Activated naive CD8-positive, alpha-beta T cell treated with anti-CD3 and anti-CD28 coated beads for 36 hours (primary cell): Measurements from ENCODE around the gene DPEP1. TPM values are rescaled to one million over a fixed set of nuclear protein-coding genes. Genes with fewer than 3 reads are reported as not detected.
A peak's percentile ranks its signal among the peaks of the same experiment; 100 is the strongest.

Experiments used
- DNase-seq: peaks from one replicate; pipeline ENCODE4 v3.0.0; 2021
- H3K27ac Mint-ChIP-seq: one replicate; pipeline ENCODE4 v1.8.0; 2022; ENCODE audit warnings: mild to moderate bottlenecking, moderate library complexity, mixed read lengths
- H3K27me3 Mint-ChIP-seq: one replicate; pipeline ENCODE4 v1.8.0; 2022; ENCODE audit warnings: mild to moderate bottlenecking, mixed read lengths
- H3K36me3 Mint-ChIP-seq: one replicate; pipeline ENCODE4 v1.8.0; 2021; ENCODE audit warnings: mild to moderate bottlenecking, mixed read lengths
- H3K4me1 Mint-ChIP-seq: one replicate; pipeline ENCODE4 v1.8.0; 2021; ENCODE audit warnings: mixed read lengths
- H3K4me3 Mint-ChIP-seq: one replicate; pipeline ENCODE4 v1.8.0; 2022; ENCODE audit warnings: mild to moderate bottlenecking, moderate library complexity, mixed read lengths
- H3K9me3 Mint-ChIP-seq: one replicate; pipeline ENCODE4 v1.8.0; 2022; ENCODE audit warnings: mixed read lengths
- total RNA-seq, 2 experiments: library from RNA; stranded (reverse); gene quantifications; one replicate each; pipeline ENCODE4 v1.2.3, GENCODE V29; 2021

DPEP1 gene
- total RNA-seq, 2 experiments from 2014 or later: 0.16 TPM; not detected in 1

GRCh38 chr16:89638455-89638854, 25.0 kb downstream of the DPEP1 start:
- no peaks in the 10 kb centered on the region for H3K36me3 Mint-ChIP-seq
- H3K27ac Mint-ChIP-seq: no peak overlapping the region
- H3K27me3 Mint-ChIP-seq: peaks cover 9% of the 10 kb centered on the region
- no peaks in the 10 kb centered on the region for H3K9me3 Mint-ChIP-seq
- no peak overlapping the region for H3K4me3 Mint-ChIP-seq
- H3K4me1 Mint-ChIP-seq: peaks cover 6% of the 10 kb centered on the region
- DNase-seq: no peak

GRCh38 chr16:89639385-89639784, 25.9 kb downstream of the DPEP1 start:
- Mint-ChIP-seq H3K4me1 (peaks cover 6% of the 10 kb centered on the region), H3K9me3 (no peaks in the 10 kb centered on the region), H3K36me3 (no peaks in the 10 kb centered on the region), H3K27ac (no peak overlapping the region), H3K4me3 (no peak overlapping the region), H3K27me3 (peaks cover 9% of the 10 kb centered on the region)
- DNase-seq: no peak

DNA sequence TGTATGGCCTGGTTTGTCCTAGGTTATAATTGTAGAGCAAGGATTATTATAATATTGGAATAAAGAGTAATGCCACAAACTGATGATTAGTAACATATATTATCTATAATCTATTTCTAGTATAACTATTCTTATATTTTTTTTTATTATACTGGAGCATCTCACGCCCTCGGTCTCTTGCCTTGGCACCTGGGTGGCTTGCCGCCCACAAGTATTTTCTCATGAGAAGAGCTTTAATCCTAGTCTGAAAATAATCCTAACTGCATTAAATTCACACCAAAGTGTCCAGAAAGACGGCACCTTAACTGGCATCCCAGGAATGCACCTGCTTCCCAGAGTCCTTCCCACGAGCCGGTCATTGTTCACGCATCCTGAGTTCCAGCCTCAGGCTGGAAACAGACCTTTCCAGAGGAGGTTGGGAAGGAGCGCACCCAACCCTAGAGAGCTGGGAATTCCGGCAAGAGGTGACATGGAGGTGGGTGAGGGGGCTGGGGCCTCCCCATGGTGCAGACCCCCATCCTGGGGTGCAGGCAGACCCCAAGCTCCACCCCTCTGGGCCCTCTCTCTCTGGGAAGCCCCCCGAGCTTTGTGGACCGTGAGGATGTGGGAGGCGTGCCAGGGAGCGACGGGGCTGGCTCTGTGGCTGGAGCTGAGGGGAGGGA, 28.1 kb downstream of the DPEP1 start:
- Mint-ChIP-seq H3K4me1 (peaks cover 6% of the 10 kb centered on the region), H3K9me3 (no peaks in the 10 kb centered on the region), H3K27me3 (peaks cover 5% of the 10 kb centered on the region), H3K36me3 (peaks cover 1% of the 10 kb centered on the region), H3K27ac (no peak overlapping the region), H3K4me3 (no peak overlapping the region)
- no peak for DNase-seq

DNA sequence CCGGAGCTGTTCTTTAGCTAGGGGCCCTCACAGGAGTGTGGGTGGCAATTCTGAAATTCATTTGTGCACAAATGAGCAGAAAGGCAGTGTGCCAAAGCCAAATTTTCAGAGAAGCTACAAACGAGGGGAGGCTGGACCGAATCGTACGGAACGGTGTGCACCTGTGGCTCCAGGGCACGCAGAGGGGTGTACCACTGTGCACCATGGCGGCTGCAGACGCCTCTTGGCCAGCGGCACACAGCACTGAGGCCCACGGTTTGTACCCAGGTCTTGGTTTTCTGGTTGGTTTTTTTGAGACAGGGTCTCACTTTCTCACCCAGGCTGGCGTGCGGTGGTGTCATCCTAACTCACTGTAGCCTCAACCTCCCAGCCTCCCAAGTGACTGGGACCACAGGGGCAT, 29.1 kb downstream of the DPEP1 start:
- H3K9me3 Mint-ChIP-seq: no peaks in the 10 kb centered on the region
- H3K27ac Mint-ChIP-seq: no peak overlapping the region
- H3K4me3 Mint-ChIP-seq: no peak overlapping the region
- peaks cover 4% of the 10 kb centered on the region for H3K36me3 Mint-ChIP-seq
- no peak for DNase-seq
- peaks cover 2% of the 10 kb centered on the region for H3K27me3 Mint-ChIP-seq
- peaks cover 6% of the 10 kb centered on the region for H3K4me1 Mint-ChIP-seq

- peaks cover 6% of the 10 kb centered on the region for H3K4me1 Mint-ChIP-seq
- peaks cover 7% of the 10 kb centered on the region for H3K36me3 Mint-ChIP-seq
- no peak for DNase-seq
- no peak overlapping the region for H3K4me3 Mint-ChIP-seq
- H3K27ac Mint-ChIP-seq: peak overlapping the region; percentile 48
- no peaks in the 10 kb centered on the region for H3K9me3 Mint-ChIP-seq
- H3K27me3 Mint-ChIP-seq: no peaks in the 10 kb centered on the region
These were observed 30.4 kb downstream of the DPEP1 start for GRCh38 chr16:89643769-89644300.

DNA sequence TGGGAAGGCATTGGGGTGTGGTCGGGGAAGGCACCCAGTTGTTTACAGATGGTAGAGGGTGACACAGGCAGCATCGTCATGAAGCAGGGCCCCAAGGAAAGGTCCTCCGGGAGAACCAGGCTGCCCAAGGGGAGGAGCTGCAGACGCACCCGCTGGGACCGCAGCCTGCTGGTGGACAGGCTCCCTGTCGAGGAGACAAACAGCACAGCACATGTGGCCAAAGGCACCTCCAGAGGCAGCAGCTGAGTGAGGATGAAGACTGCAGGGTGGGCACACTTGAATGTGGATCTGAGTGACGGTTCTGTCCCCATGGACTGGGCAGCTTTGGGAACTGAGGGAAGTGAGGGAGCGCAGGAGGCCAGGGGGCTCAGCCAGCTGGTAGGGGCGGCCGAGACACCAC, 31.7 kb downstream of the DPEP1 start:
- no peak overlapping the region for H3K4me3 Mint-ChIP-seq
- H3K4me1 Mint-ChIP-seq: peaks cover 6% of the 10 kb centered on the region
- no peak for DNase-seq
- H3K9me3 Mint-ChIP-seq: no peaks in the 10 kb centered on the region
- no peaks in the 10 kb centered on the region for H3K27me3 Mint-ChIP-seq
- H3K36me3 Mint-ChIP-seq: peaks cover 11% of the 10 kb centered on the region
- H3K27ac Mint-ChIP-seq: no peak overlapping the region

DNA sequence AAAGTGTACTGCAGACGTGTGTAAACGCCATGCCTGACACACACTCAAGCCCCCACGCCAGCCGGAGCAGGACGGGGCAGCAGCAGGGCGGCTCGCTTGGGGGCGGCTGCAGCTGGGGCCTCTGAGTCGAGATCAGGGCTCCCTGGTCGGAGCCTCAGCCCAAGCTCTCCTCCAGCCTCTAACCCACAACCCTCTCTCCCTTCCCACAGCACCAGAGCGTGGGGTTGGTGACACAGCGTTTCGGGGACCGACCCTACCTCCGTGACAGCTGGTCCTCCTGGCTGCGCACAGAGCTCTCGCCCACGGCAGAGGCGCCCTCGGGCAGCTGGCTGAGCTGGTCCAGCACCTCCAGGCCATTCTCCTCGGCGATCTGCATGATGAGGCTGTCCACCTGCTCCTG, 32.8 kb downstream of the DPEP1 start:
- Mint-ChIP-seq H3K4me3 (no peak overlapping the region), H3K9me3 (no peaks in the 10 kb centered on the region), H3K27me3 (no peaks in the 10 kb centered on the region), H3K27ac (no peak overlapping the region), H3K36me3 (peaks cover 11% of the 10 kb centered on the region), H3K4me1 (no peaks in the 10 kb centered on the region)
- no peak for DNase-seq

GRCh38 chr16:89646906-89647305, 33.5 kb downstream of the DPEP1 start:
- no peak overlapping the region for H3K27ac Mint-ChIP-seq
- H3K4me1 Mint-ChIP-seq: no peaks in the 10 kb centered on the region
- H3K27me3 Mint-ChIP-seq: no peaks in the 10 kb centered on the region
- peaks cover 11% of the 10 kb centered on the region for H3K36me3 Mint-ChIP-seq
- no peak for DNase-seq
- H3K4me3 Mint-ChIP-seq: no peak overlapping the region
- no peaks in the 10 kb centered on the region for H3K9me3 Mint-ChIP-seq

DNA sequence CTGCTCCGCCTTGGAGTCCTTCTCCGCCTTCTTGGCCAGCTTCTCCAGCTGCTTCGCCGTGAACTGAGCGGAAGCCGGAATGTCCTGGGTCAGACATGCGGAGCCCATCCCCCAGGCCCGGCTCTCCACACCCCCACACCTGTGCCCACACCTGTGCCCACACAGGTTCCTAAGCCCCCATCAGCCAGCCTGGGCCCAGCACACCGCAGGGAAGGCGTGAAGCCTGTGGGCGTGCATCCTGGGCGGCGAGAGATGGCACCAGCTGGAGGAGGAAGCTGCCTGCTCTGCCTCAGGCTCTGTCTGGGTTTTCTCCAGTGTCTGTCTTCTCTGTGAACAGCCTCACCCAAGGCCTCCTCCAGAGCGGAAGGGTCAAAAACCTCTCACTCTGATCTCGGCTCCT, 38.1 kb downstream of the DPEP1 start:
- no peak overlapping the region for H3K4me3 Mint-ChIP-seq
- H3K4me1 Mint-ChIP-seq: peaks cover 10% of the 10 kb centered on the region
- no peaks in the 10 kb centered on the region for H3K9me3 Mint-ChIP-seq
- no peak for DNase-seq
- H3K27ac Mint-ChIP-seq: no peak overlapping the region
- H3K27me3 Mint-ChIP-seq: no peaks in the 10 kb centered on the region
- peaks cover 9% of the 10 kb centered on the region for H3K36me3 Mint-ChIP-seq

GRCh38 chr16:89653656-89654295, 40.3 kb downstream of the DPEP1 start:
- no peak for DNase-seq
- H3K4me3 Mint-ChIP-seq: peak overlapping the region; percentile 12
- H3K27me3 Mint-ChIP-seq: no peaks in the 10 kb centered on the region
- peaks cover 11% of the 10 kb centered on the region for H3K36me3 Mint-ChIP-seq
- peaks cover 15% of the 10 kb centered on the region for H3K4me1 Mint-ChIP-seq
- H3K9me3 Mint-ChIP-seq: no peaks in the 10 kb centered on the region
- peak overlapping the region; percentile 17 for H3K27ac Mint-ChIP-seq

DNA sequence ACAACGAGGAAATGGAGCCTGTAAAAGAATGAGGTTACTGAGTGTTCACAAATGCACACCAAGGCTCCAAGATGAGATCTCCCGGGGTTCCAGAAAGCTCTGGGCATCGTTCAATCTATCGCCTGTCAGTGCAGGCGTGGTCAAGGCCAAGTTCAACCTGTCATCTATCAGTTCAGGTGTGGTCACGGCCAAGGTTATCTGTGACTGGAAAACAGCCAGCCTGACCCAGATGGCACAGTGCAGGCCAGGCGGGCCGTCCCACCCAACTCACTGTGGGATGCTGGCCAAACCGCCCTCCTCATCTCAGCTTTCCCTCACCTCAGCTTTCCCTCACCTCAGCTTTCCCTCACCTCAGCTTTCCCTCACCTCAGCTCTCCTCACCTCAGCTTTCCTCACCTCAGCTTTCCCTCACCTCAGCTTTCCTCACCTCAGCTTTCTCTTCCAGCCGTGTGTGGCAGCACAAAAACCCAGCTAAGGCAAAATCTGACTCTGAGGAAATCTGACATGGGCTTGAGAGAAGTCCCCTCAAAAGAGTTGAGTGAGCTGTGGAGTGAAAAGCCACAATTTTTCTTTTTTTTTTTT, 41.7 kb downstream of the DPEP1 start:
- H3K4me3 Mint-ChIP-seq: no peak overlapping the region
- H3K36me3 Mint-ChIP-seq: peaks cover 10% of the 10 kb centered on the region
- no peaks in the 10 kb centered on the region for H3K9me3 Mint-ChIP-seq
- DNase-seq: no peak
- H3K27ac Mint-ChIP-seq: no peak overlapping the region
- no peaks in the 10 kb centered on the region for H3K27me3 Mint-ChIP-seq
- peaks cover 18% of the 10 kb centered on the region for H3K4me1 Mint-ChIP-seq

DNA sequence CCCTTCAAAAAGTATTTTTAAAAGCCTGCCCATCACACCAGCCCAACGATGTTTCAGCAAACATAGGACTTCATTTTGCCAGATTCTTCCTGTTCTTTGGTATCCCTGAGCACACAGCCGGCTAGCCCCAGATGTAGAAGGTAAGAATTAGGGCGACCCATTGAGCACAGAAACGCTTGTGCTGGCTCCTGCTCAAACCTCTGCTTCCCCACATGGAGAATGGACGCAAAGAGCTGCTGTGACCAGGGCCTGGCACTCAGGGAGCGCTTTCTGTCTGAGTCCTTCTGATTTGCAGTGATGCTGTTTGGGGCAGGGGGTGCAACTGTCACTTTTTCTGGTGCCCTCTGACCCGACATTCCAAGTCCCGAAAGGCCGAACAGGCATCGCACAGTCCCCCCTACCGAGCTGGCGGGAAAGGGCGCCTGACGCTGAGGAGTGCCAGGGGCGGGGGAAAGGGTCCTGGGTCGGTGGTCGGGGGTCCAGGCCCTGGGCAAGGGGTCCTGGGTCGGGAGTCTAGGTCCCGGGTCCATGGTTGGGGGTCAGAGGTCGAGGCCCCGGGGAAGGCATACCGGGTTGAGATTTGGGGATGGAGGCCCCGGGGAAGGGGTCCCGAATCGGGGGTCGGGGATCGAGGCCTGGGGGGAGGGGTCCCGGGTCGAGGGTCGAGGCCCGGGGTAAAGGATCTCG, 43.1 kb downstream of the DPEP1 start:
- Mint-ChIP-seq H3K4me3 (peak overlapping the region; percentile 89), H3K9me3 (no peaks in the 10 kb centered on the region), H3K36me3 (peaks cover 24% of the 10 kb centered on the region), H3K4me1 (peaks cover 22% of the 10 kb centered on the region), H3K27ac (peak overlapping the region; percentile 68), H3K27me3 (no peaks in the 10 kb centered on the region)
- no peak for DNase-seq

DNA sequence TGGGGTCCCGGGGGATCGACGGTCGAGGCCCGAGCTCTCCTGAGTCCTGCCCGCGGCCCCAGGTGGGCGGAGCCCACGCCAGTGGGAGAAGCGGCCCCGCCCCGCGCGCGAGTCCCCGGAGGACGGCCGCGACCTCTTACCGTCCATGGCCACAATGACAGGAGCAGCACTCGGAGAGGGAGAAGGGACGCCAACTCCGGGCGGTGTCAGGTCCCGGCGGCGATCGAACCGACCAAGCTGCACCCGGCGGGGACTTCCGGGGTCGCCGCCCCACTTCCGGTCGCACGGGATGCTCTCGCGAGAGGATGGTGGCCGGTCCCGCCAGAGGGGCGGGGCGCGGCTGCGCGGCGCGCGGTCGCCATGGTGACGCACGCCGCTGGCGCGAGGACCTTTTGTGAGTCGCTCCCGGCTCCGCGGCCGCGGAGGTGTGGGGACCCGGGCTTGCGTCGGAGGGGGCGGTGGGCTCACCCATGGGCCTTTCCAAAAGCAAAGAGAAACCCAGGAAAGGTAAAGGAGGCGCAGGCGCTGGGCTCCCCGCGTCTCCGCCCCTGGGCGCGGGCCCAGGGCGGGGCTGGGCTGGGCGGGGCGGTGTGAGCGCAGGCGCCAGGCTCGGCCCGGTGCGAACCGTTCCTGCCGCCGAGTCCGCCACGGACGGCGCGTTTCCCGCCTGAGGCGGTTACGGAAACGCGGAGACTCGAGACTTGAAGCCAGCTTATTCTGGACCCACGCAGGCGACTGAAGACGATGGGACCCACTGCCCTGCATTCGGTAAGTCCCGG, 44.2 kb downstream of the DPEP1 start, which contains the start of the genes CHMP1A and SPATA33:
TSS of gene CHMP1A (minus strand) at position 267 of the 779 bp plus-strand sequence. CDS start at position 147, 120 bp downstream.
TSS of gene SPATA33 (plus strand) at position 395 of the 779 bp plus-strand sequence. CDS start at position 471, 76 bp downstream.
- H3K9me3 Mint-ChIP-seq: no peaks in the 10 kb centered on the region
- peak within 1 kb of the TSS; percentile 89 for H3K4me3 Mint-ChIP-seq
- H3K4me1 Mint-ChIP-seq: peaks cover 22% of the 10 kb centered on the region
- H3K27me3 Mint-ChIP-seq: no peaks in the 10 kb centered on the region
- DNase-seq: peak; percentile 96
- H3K36me3 Mint-ChIP-seq: peaks cover 31% of the 10 kb centered on the region
- peak within 1 kb of the TSS; percentile 82 for H3K27ac Mint-ChIP-seq

- H3K27me3 Mint-ChIP-seq: no peaks in the 10 kb centered on the region
- peaks cover 22% of the 10 kb centered on the region for H3K4me1 Mint-ChIP-seq
- peak overlapping the region; percentile 82 for H3K27ac Mint-ChIP-seq
- no peak for DNase-seq
- no peaks in the 10 kb centered on the region for H3K9me3 Mint-ChIP-seq
- H3K36me3 Mint-ChIP-seq: peaks cover 37% of the 10 kb centered on the region
- peak overlapping the region; percentile 89 for H3K4me3 Mint-ChIP-seq
These were observed 44.9 kb downstream of the DPEP1 start for GRCh38 chr16:89658221-89658879.
